HT-29 (cell line): ENCODE measurements around the gene POU3F3. TPM values are rescaled to one million over a fixed set of nuclear protein-coding genes. Genes with fewer than 3 reads are reported as not detected.

Source experiments
- DNase-seq: peaks from one replicate; pipeline ENCODE4 v3.0.0-alpha.2; 2015; ENCODE audit warnings: low spot score
- total RNA-seq: library from RNA; depleted of rRNA; stranded (reverse); fragments of >200 nt; shearing (Covaris generic); gene quantifications from 2 replicates; pipeline ENCODE4 v1.2.3, GENCODE V29; 2014

POU3F3 gene
- total RNA-seq, 1 experiment from 2014 or later, result not detected

DNA sequence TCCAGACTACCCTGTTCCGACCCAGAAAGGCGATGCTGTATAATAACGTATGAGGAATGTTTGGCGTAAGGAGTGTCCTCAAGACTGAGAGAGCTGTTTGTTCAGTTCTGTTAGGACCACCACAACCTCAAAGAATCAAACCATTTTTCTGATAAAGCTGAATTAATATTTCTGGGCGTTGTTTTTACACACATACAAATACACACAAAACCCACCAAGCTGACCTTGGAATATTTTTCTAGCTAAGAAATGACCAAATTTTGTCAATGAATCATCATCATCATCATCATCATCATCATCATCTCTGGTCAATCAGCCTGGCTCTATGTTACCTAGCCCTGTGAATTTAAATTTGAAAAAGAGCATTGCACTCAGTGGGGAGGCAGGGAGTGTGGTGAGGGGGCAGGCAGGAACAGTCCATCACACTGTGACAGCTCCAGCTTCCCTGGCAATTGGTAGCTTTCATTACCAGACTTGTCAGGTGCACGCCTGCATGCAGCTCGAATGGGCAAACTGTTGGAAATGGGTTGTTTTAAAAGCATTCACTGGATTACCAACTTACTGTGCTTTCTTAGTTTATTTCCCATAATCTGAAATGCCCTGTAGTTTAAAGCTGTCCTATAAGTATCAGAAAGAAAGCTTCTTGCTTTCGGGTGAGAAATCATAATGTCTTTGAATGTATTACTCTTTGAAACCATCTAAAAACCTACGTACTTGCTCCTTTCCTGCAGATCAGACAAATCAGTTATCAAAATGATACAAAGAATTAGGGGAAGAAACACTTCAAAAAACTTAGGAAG lies 6.9 kb upstream of the POU3F3 start:
- DNase-seq, result no peak

DNA sequence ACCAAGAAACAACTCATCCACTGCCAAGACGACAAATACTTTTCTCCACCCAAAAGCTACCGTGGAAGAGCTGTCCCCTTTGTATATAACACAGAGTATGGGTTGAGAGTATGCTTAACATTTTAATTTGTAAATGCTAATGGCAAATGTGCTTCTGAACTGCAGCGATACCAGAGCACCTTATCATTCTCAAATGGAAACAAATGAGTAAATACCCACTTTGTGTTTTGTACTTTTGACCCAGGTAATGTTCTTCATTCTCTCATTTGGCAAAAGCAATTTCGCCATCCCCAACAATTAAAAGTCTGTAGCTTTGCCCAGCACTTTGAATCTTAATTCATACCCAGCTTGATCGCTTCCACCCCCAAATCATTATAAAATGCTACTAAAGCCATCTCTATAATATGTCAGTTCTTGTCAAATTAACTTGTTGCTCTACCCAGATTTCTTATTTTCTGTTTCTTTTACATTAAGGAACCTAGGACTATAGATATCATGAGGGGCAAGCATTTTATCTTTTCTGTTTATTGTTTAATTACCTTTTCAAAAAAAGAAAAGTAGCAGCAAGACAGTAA lies 6.2 kb upstream of the POU3F3 start:
- no peak for DNase-seq

DNA sequence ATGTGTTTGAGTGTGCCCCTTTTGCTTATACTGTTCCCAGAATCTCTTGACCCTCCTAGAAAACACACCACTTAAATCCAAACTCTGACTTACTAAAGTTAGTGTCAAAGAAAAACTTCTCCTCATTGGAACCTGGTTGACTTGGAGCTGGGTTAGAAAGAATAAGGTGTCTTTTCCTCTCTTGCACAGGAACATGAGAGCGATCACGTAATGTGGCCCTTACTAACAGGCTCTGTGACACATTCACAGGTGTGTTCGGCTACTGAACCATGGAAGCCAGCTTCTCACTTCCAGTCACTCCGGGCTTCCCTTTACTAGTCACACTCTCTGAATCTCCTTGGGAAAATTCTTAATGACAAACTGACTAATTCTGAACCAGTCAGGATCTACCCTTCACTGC lies 5.4 kb upstream of the POU3F3 start:
- no peak for DNase-seq

DNA sequence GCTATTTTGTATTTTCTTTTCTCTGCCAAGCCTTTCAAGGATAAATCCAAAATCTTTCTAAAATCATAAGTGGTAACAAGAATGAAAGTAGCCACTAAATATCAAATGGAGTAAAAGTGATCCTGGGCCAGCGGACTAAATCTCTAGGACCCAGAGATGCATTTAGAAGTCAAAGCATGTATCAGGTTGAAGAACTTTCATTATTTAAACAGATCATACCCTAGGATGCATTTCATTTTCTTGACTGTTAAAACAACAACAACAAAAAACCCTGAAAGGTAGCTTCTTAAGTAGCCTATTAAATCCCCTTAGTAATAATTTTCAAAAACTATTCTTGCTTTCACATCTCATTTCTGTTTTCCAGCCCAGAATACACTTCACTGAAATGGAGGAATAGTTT lies 4.8 kb upstream of the POU3F3 start:
- DNase-seq, result no peak

DNA sequence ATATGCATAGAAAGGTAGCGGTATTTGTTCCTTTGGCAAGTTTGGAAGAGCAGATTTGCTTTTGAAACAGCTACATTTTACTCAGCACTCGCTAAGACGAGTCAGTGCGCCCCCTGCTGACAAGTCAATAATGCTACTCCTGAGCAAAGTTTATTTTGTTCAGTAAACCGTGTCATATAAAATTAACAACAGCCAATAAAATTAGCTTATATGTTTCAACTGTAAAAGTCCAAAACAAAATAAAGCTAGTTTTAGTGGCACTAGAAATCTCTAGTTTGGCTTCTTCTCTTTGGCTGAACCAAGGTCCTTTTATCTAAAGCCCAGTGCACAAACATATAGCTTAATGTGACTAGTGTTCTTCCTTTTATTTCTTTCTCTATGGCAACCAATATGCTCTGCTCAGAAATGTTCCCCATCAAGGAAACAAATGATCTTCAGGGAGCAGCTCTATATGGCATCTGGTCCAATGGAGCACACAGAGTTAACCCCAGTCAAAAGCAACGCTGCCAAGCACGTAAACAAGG lies 4.2 kb upstream of the POU3F3 start:
- peak; percentile 67 for DNase-seq

DNA sequence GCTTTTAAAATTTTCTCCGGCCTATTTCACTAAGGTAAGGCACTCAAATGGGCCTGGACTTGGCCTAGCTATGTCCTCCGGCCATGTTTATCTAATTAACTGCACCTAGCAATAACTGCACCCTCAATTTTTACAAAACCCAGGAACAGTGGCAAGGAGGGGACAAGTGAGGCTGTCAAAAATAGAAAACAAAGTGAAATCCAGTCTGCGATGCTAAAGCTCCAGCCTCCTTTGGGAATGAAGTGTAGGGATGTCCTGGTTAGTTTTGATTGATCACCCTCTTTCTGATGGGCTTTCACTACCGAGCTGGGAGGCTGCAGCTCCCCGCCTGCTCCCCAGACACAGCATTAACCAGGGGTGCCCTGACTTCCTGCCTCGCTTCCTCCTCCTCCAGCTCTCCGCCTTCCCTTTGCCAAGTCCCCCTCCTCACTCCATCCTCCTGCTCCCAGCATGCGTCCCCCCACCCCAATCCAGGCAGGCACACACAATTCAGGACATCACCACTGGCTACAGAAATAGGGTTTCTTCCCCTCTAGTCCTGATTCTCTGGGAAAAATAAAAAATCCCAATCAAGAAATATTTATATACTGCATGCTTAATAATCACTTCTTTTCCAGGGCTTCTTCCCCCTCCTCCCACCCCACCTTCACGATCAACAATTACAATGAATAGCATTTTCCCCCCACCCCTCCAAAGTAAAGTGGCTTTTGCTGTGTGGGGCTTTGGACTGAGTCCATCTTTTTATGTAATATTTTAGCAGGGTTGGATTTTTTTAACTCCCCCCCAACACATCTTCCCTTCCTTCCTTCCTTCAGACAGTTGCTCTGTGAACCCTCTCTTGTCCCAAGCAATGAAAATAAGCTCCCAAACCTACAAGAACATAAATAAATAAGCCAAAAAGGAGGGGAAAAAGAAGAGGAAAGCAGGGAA lies 3.3 kb upstream of the POU3F3 start:
- DNase-seq, result no peak

DNA sequence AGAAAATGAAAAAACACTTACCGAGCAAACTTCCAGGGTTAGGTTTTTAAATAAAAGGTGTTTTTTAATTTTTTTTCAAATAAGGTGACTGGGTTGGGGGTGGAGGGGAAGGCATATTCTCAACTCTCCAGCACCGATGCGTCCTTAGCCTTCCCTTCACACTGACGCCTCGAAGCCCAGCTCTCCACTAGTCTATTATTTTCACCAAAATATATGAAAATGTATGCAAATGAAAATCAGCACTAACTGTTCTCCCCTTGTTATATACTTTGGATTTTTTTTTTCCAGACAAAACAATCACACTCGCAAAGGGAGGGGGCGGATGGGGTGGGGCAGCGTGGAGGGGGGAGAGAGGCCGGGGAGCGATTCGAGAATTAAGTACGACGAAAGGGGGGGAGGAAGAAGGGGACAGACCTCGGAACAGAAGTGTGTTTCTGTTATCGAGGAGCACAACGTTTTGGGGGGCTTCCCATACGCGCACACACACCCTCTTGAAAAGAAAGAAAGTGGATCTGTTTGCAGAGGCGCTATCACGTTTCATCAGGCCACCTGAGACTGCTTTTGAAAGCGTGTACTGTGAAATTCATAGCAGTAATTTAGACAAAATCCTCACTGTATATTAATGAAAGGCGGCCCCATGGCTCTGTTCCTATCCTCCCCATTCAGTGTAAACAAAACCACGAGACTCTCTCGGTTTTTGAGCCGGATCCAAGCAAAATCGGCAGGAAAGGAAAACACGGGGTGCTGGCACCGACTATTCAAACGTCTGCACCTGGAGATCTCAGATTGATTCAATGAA lies 2.4 kb upstream of the POU3F3 start:
- DNase-seq, result no peak

DNA sequence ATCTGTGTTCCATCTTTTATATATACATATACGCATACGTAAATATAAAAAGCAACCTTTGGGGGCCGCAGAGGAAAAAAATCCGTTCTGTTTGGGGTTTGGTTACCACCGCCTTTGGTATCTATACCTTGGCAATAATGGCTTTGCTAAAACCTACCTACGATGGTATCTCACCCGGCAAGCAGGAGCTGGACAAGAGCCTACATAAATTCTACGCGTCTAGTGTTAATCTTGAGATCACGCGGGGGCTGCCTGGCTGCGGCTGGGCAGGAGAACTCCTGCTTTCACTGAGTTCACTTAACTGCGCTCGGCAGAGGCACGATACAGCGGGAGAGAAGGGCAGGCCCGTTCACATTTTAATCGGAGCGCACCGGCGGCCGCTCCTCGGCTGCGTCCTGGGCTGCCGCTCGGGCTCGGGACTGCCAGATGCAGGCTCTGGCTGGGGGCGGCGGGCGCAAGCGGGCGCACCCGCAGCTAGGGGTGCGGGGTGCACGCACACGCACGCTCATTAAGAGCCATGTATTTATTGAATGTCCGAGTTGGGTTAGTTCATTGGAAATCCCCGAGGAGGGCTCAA lies 1.7 kb upstream of the POU3F3 start:
- DNase-seq, result no peak

DNA sequence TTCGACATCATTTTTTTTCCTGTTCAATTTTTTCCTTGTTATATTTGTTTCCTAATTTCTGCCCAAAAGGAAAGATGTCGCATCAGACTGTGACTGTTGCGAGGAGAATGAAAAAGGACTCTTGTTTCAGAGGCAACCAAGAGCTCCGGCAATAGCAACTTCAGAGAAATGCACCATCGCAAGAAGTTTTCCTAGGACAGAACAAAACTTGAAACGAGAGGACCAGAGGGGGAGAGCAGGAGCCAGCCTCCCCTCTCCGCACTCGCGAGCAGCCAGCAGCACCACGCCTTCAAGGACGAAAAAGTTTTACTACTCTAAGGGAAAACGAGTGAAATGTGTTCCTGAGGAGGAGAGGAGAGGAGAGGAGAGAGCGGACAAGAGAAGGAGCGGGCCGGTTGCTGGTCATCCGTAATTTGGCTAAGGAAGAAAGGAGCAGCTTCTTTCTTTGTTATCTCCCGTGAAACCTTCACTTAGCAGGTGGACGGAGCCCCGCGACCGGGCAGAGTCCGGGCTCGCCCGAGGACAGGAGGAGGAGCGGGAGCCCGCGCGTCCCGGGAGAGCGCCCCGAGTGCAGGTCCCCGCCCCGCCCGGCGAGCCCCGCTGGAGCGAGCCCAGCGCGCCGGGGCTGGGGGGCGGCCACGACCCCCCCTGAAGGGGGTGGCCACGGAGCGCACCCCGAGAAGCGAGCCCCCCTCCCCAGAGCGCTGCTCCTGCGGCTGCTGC lies 744 bp downstream of the POU3F3 start:
- no peak for DNase-seq

DNA sequence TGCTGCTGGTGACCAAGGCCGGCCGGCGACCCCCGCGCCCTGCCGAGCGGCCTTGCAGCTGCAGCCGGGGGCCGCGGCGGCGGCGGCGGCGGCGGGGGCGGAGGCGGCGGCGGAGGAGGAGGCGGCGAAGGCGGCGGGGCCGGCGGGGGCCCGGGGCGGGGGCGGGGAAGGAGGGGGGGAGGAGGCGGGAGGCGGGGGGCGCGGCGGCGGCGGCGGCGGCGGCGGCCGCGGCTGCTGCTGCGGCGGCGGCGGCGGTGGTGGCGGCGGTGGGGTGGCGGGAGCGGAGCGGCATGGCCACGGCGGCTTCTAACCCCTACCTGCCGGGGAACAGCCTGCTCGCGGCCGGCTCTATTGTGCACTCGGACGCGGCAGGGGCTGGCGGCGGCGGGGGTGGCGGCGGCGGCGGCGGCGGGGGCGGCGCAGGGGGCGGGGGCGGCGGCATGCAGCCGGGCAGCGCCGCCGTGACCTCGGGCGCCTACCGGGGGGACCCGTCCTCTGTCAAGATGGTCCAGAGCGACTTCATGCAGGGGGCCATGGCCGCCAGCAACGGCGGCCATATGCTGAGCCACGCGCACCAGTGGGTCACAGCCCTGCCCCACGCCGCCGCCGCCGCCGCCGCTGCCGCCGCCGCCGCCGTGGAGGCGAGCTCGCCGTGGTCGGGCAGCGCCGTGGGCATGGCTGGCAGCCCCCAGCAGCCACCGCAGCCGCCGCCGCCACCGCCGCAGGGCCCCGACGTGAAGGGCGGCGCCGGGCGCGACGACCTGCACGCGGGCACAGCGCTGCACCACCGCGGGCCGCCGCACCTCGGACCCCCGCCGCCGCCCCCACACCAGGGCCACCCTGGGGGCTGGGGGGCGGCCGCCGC lies 1.5 kb downstream of the POU3F3 start:
- DNase-seq, result no peak

DNA sequence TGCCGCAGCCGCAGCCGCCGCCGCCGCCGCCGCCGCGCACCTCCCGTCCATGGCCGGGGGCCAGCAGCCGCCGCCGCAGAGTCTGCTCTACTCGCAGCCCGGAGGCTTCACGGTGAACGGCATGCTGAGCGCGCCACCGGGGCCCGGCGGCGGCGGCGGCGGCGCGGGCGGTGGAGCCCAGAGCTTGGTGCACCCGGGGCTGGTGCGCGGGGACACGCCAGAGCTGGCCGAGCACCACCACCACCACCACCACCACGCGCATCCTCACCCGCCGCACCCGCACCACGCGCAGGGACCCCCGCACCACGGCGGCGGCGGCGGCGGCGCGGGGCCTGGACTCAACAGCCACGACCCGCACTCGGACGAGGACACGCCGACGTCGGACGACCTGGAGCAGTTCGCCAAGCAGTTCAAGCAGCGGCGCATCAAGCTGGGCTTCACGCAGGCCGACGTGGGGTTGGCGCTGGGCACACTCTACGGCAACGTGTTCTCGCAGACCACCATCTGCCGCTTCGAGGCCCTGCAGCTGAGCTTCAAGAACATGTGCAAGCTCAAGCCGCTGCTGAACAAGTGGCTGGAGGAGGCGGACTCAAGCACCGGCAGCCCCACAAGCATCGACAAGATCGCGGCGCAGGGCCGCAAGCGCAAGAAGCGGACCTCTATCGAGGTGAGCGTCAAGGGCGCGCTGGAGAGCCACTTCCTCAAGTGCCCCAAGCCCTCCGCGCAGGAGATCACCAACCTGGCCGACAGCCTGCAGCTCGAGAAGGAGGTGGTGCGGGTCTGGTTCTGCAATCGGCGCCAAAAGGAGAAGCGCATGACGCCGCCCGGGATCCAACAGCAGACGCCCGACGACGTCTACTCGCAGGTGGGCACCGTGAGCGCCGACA lies 2.4 kb downstream of the POU3F3 start:
- DNase-seq, result no peak

DNA sequence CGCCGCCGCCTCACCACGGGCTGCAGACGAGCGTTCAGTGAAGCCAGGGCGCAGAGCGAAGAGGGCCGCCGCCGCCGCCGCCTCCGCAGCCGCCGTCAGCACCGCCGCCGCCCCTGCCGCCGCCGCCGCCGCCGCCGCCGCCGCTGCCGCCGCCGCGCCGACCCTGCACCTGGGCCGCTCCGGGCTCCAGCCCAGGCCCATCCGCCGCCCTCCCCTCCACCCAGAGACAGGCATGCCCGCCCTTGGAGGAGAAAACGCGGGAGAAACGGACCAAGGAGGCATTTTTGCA lies 3.0 kb downstream of the POU3F3 start:
- no peak for DNase-seq

DNA sequence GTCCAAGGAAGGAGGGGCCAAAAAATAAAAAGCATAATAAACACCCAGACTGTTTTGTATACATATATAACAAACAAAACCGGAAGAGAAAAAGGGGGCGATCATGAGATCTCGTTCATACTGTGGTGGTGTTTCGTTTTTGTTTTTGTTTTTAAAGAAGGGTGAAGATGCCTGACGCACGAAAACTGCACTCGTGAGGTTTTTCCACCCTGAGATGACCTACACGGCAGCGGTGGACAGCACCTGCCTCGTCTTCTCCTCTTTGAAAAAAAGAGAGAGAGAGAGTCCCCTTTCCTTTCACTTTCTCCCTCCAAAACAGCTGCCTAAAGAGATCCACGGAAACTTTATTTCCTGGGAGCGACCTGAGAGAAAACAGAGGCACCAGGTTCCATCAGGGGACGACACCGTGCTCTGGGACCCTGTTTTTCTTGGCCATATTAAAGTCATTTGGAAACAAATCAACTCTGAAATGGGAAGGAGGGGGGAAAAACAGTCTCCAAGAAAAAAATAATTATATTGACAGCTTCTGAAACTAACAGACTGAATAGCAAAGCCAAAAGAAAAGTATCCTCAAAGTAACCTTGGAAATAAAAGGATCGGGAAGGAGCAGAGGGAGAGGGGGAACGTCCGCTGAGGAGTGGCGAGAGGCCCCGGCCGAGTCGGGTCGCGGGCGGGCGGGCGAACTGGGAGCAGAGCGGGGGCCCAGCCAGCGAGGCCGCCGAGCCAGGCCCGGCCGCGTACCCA lies 3.5 kb downstream of the POU3F3 start:
- DNase-seq, result no peak

DNA sequence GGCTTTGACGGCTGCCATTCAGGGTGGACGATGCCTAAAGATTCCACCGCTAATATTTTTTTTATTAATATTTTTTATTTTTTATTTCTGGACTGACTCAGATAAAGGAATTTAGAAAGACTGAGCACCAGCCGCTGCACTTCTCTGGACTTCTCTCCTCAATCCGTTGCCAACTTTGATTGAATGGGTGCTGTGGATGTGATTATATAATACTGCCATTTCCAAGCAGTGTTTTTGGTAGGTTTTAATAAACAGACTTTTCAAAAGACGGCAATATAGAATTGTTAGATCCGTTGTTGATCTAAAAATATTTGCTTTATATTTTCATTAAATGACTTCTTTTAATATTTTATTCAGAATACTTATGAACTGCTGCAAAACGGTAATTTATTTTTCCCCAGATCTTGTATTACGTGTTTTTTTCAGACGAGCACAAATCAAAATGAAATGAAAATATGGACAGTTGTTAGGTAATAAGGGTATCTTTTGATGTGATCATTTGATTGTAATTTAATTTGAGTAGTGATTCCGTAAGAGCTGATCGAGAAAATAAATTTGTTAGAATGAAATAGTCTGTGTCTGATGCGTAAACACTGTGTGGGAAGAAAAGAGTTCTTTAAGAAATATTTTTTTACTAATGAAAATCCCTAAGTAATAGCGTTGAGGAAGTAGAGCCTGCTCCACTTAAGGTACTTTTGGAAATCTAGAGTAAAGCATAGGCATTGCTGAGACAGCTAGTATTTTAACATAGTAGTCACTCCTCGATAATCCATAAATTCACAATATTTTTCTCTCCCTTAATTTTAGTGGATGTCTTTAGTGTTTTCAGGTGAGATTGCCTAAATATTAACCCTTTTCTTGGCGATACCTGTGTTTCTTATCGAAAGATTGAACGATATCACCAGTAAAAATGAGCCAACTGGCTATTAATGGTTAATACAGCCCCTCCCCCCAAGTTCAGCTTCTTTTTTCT lies 4.4 kb downstream of the POU3F3 start:
- DNase-seq, result no peak

DNA sequence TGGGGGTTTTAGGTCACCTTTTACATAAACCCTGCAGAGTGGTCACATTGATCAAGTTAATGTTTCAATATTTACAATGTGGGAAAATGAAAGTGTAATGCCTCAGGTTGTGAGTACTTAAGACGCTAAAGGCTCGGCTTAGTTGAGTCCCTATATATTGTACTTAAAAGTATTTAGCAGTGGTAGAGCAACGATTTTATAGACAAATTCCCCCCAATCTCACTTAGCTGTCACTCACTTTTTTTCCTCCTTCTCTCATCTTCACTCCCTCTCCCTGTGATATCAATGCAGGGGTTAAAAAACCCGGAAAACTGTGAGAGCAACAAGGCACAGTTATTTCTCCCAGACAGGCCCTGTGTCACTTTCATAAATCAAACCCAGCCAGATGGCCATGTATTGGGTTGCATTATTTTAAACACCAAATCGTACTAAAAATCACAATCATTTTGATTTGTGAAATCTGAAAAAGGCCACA lies 5.4 kb downstream of the POU3F3 start:
- no peak for DNase-seq

DNA sequence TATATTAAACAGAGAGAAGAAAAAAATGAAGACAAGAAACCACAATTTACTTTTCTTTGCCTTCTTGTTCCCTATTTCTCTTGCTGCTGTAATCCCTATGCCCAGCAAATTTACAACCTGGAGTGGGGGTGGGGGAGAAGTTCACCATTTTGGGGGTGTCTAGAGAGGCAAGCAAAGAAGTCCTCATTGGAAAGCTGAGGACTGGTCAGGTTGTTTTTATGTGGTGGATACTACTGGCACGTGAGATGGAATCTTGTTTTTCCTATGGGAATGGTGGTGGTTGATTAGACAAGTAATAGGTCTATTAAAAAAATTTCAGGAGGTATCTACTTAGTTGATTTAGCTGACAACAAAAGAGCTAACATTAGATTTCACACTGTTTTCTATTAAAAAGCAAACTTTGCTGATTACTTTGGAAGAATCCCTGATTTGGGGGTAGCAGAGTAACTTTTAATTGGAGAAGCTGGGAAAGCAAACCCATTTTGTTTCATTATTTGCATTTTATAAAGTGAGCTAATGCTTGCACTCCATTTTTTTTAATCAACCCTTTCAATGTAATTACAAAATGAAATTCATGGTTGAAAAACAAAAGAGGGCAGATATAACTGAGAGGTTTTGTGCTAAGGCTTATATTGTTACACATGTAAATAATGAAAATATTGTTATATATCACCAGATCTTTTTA lies 6.0 kb downstream of the POU3F3 start:
- no peak for DNase-seq
